ENCODE measurements around the gene ARFGEF3. TPM values are rescaled to one million over a fixed set of nuclear protein-coding genes. Genes with fewer than 3 reads are reported as not detected.
"Not testable (repeated sequence)": the region's sequence is repeated elsewhere in the genome, so short reads cannot be mapped to it uniquely, and the experiment has no call there.

Gene ARFGEF3
- total RNA-seq, 2 experiments from 2014 or later: 0.46 to 0.55 TPM

- ChIA-PET CTCF (no interaction called here), POLR2A (no interaction called here)
These were observed 169.7 kb downstream of the ARFGEF3 start for GRCh38 chr6:138331444-138331843.

- ChIA-PET POLR2A (no interaction called here), CTCF (no interaction called here)
These were observed 170.2 kb downstream of the ARFGEF3 start for GRCh38 chr6:138331984-138332383.

GRCh38 chr6:138334000-138334399, 172.3 kb downstream of the ARFGEF3 start:
- POLR2A ChIA-PET: no interaction called here
- CTCF ChIA-PET: no interaction called here

- POLR2A ChIA-PET: no interaction called here
- CTCF ChIA-PET: no interaction called here
These were observed 173.2 kb downstream of the ARFGEF3 start for GRCh38 chr6:138334963-138335362.

- POLR2A ChIA-PET: no interaction called here
- CTCF ChIA-PET: no interaction called here
These were observed 174.5 kb downstream of the ARFGEF3 start for GRCh38 chr6:138336221-138336620.

- CTCF ChIA-PET: no interaction called here
- POLR2A ChIA-PET: no interaction called here
These were observed 175.3 kb downstream of the ARFGEF3 start for GRCh38 chr6:138337076-138337475.

- POLR2A ChIA-PET: no interaction called here
These were observed 177.3 kb downstream of the ARFGEF3 start for GRCh38 chr6:138339024-138339423.

GRCh38 chr6:138341176-138341575, 179.4 kb downstream of the ARFGEF3 start:
- POLR2A ChIA-PET: no interaction called here
- CTCF ChIA-PET: no interaction called here

More at GRCh38 chr6:138339024-138339423, 177.3 kb downstream of the ARFGEF3 start:
- CTCF ChIA-PET: no interaction called here

- CTCF ChIA-PET: no interaction called here
- POLR2A ChIA-PET: no interaction called here
These were observed 181.4 kb downstream of the ARFGEF3 start for GRCh38 chr6:138343112-138343511.

- ChIA-PET CTCF (interaction anchor here (1.1 kb wide), 1 partner anchor 26 kb away, joined by 3 read pairs; no protein-coding TSS in a partner anchor), POLR2A (no interaction called here)
These were observed 184.0 kb downstream of the ARFGEF3 start for GRCh38 chr6:138345565-138346285.

- CTCF ChIA-PET: interaction anchor here (1.1 kb wide), 1 partner anchor 27 kb away, joined by 3 read pairs; no protein-coding TSS in a partner anchor
- POLR2A ChIA-PET: no interaction called here
These were observed 184.8 kb downstream of the ARFGEF3 start for GRCh38 chr6:138346302-138347195.

GRCh38 chr6:138347864-138348263, 186.1 kb downstream of the ARFGEF3 start:
- POLR2A ChIA-PET: no interaction called here
- CTCF ChIA-PET: no interaction called here

- ChIA-PET CTCF (interaction anchor here (0.7 kb wide), 1 partner anchor 62 kb away, joined by 4 read pairs; no protein-coding TSS in a partner anchor), POLR2A (no interaction called here)
These were observed 188.2 kb downstream of the ARFGEF3 start for GRCh38 chr6:138349891-138350290.

GRCh38 chr6:138357928-138358327, 196.2 kb downstream of the ARFGEF3 start:
- ChIA-PET POLR2A (no interaction called here), CTCF (no interaction called here)

- POLR2A ChIA-PET, CTCF ChIA-PET: not testable (repeated sequence)
These were observed 206.9 kb downstream of the ARFGEF3 start for GRCh38 chr6:138368684-138369083.

GRCh38 chr6:138370631-138371451, 209.1 kb downstream of the ARFGEF3 start:
- ChIA-PET POLR2A (no interaction called here), CTCF (no interaction called here)

- POLR2A ChIA-PET: no interaction called here
These were observed 209.6 kb downstream of the ARFGEF3 start for GRCh38 chr6:138371452-138371711.

GRCh38 chr6:138371720-138372119, 210.0 kb downstream of the ARFGEF3 start:
- ChIA-PET CTCF (no interaction called here), POLR2A (no interaction called here)

More at GRCh38 chr6:138371452-138371711, 209.6 kb downstream of the ARFGEF3 start:
- CTCF ChIA-PET: no interaction called here

GRCh38 chr6:138372711-138373463, 211.1 kb downstream of the ARFGEF3 start:
- ChIA-PET POLR2A (no interaction called here), CTCF (no interaction called here)

- CTCF ChIA-PET: interaction anchor here (0.9 kb wide), 1 partner anchor 258 kb away, joined by 3 read pairs; no protein-coding TSS in a partner anchor
- POLR2A ChIA-PET: no interaction called here
These were observed 212.5 kb downstream of the ARFGEF3 start for GRCh38 chr6:138374230-138374629.

Measured in activated CD8-positive, alpha-beta memory T cell treated with anti-CD3 and anti-CD28 coated beads for 36 hours (primary cell).